Activated naive CD8-positive, alpha-beta T cell (primary cell): ENCODE data around the gene ODAD3.
"Not testable (repeated sequence)": the region's sequence is repeated elsewhere in the genome, so short reads cannot be mapped to it uniquely, and the experiment has no call there.

Experiments
- H3K27ac Mint-ChIP-seq: one replicate; pipeline ENCODE4 v1.8.0; 2021; ENCODE audit warnings: mixed read lengths
- H3K27me3 Mint-ChIP-seq: one replicate; pipeline ENCODE4 v1.8.0; 2021; ENCODE audit warnings: mixed read lengths
- H3K36me3 Mint-ChIP-seq: one replicate; pipeline ENCODE4 v1.8.0; 2021; ENCODE audit warnings: mixed read lengths
- H3K4me1 Mint-ChIP-seq: one replicate; pipeline ENCODE4 v1.8.0; 2021; ENCODE audit warnings: low read depth, mixed read lengths
- H3K4me3 Mint-ChIP-seq: one replicate; pipeline ENCODE4 v1.8.0; 2021; ENCODE audit warnings: mild to moderate bottlenecking, mixed read lengths
- H3K9me3 Mint-ChIP-seq: one replicate; pipeline ENCODE4 v1.8.0; 2021; ENCODE audit warnings: low read depth, mixed read lengths

Gene ODAD3

DNA sequence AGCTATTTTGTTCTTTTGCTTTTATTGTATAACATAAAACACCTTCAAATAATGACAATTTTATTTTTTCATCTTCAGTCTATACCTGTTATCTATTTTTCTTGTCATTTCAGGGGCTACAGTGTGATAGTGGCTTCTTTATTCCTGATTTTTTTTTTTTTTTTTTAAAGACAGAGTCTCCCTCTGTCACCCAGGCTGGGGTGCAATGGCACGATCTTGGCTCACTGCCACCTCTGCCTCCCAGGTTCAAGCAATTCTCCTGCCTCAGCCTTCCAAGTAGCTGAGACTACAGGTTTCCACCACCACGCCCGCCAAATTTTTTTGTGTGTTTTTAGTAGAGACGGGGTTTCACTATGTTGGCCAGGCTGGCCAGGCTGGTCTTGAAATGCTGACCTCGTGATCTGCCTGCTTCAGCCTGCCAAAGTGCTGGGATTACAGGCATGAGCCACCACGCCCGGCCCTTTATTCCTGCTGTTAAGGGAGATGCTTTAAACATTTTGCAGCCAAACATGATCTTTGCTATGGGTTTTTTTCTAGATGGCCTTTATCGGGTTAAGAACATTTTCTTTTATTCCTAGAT lies 33.4 kb upstream of the ODAD3 start:
- H3K4me1 Mint-ChIP-seq, H3K9me3 Mint-ChIP-seq, H3K27ac Mint-ChIP-seq, H3K27me3 Mint-ChIP-seq, H3K4me3 Mint-ChIP-seq, H3K36me3 Mint-ChIP-seq: not testable (repeated sequence)

DNA sequence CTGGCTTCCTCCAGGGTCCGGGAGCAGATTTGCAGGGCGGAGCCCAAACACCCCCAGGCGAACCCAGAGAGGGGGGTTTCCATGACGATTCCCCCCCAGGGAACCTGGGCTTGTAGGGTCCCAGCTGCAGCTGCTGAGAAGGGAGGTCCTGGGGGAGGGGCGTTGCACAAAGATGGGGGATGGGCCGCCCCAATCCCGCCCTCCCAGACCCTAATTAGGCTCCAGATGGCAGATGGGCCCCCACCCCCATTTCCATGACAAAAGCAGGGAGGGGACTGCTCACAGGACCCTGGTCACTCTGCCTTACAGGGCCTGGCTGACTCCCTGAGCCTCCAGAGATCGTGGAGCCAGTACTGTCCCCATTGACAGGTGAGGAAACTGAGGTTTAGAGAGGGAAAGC lies 30.7 kb upstream of the ODAD3 start:
- no peak overlapping the region for H3K4me3 Mint-ChIP-seq
- H3K36me3 Mint-ChIP-seq: no peaks in the 10 kb centered on the region
- no peaks in the 10 kb centered on the region for H3K4me1 Mint-ChIP-seq
- H3K9me3 Mint-ChIP-seq: no peaks in the 10 kb centered on the region
- peaks cover under 1% of the 10 kb centered on the region for H3K27me3 Mint-ChIP-seq
- H3K27ac Mint-ChIP-seq: no peak overlapping the region

DNA sequence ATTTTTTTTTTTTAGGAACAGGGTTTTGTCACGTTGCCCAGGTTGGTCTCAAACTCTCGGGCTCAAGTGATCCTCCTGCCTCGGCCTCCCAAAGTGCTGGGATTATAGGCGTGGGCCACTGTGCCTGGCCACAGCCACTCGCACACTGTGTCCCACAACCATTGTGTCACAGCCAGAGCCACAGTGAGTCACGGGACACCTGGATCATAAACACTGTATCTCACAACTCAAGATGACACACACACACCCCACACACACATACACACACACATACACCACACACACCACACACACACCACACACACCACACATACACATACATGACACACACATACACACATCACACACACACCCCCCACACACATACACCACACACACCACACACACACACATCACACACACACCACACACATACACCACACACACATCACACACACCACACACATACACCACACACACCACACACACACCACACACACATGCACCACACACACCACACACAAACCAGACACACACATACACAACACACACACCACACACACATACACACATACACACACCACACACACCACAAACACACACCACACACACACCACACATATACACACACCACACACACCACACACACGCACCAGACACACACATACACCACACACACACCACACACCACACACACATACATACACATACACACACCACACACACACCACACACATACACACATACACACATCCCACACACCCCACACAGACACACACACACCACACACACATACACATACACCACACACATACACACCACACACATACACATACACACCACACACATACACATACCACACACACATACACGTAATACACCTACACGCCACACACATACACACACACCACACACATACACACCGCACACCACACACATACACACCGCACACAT lies 29.7 kb upstream of the ODAD3 start:
- Mint-ChIP-seq H3K9me3 (no peaks in the 10 kb centered on the region), H3K27ac (no peak overlapping the region), H3K4me1 (no peaks in the 10 kb centered on the region), H3K4me3 (no peak overlapping the region), H3K36me3 (no peaks in the 10 kb centered on the region), H3K27me3 (peaks cover 8% of the 10 kb centered on the region)

DNA sequence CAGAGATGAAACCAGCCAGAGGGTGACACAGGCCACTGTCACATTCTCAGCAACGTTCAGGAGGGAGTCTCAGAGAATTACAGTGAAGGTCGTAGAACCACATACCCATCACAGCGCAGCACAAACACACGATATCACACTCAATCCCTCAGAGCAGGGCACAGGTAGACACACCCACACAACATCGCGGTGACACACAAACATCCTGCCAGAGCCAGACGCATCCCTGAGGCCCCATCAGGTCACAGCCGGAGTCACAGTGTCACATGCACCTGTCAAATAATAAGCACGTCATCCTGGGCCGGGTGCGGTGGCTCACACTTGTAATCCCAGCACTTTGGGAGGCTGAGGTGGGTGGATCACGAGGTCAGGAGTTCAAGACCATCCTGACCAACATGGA lies 28.5 kb upstream of the ODAD3 start:
- Mint-ChIP-seq H3K4me1 (no peaks in the 10 kb centered on the region), H3K4me3 (no peak overlapping the region), H3K27ac (no peak overlapping the region), H3K27me3 (peaks cover 8% of the 10 kb centered on the region), H3K36me3 (no peaks in the 10 kb centered on the region), H3K9me3 (no peaks in the 10 kb centered on the region)

DNA sequence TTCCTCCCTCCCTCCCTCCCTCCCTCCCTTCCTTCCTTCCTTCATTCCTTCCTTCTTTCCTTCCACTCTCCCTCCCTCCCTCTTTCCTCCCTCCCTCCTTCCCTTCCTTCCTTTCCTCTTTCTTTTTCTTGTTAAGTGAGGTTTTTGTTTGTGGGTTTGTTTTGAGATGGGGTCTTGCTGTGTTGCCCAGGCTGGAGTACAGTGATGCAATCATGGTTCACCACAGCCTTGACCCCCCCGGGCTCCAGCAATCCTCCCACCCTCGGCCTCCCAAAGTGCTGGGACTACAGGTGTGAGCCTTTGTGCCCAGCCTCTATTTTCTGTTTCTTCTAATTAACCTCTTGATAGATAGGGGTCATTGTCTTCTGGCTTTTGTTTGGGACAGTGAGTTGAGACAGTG lies 26.5 kb upstream of the ODAD3 start:
- peaks cover 8% of the 10 kb centered on the region for H3K27me3 Mint-ChIP-seq
- no peaks in the 10 kb centered on the region for H3K9me3 Mint-ChIP-seq
- no peaks in the 10 kb centered on the region for H3K4me1 Mint-ChIP-seq
- no peak overlapping the region for H3K27ac Mint-ChIP-seq
- H3K36me3 Mint-ChIP-seq: no peaks in the 10 kb centered on the region
- no peak overlapping the region for H3K4me3 Mint-ChIP-seq

DNA sequence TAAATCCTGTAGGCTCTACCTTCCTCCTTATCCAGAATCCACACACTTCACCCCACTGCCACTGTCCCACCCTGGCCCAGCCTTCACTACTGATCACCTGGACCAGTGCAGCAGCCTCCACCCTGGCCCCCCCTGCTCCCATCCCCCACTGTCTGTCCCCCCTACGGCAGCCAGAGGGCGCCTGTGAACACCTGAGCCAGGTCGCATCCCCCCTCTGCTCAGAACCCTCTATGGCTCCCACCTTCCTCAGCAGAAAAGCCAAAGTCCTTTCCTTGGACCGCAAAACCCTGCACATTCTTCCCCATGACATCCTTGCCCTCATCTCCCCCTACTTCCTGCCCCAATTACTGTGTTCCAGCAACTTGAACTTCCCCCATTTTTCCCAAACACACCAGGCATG lies 25.3 kb upstream of the ODAD3 start:
- Mint-ChIP-seq H3K9me3 (no peaks in the 10 kb centered on the region), H3K36me3 (no peaks in the 10 kb centered on the region), H3K4me3 (no peak overlapping the region), H3K27me3 (peaks cover 8% of the 10 kb centered on the region), H3K27ac (no peak overlapping the region), H3K4me1 (no peaks in the 10 kb centered on the region)

DNA sequence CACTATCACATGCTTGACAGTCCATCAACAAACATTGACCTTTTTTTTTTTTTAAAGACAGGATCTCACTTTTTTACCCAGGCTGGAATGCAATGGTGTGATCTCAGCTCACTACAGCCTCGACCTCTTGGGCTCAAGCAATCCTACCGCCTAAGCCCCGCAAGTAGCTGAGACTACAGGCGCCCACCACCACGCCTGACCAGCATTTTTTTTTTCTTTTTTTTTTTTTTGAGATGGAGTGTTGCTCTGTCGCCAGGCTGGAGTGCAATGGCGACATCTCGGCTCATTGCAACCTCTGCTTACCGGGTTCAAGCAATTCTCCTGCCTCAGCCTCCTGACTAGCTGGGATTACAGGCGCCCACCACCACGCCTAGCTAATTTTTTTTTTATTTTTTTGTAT lies 24.0 kb upstream of the ODAD3 start:
- H3K4me3 Mint-ChIP-seq, H3K27ac Mint-ChIP-seq, H3K9me3 Mint-ChIP-seq, H3K4me1 Mint-ChIP-seq, H3K27me3 Mint-ChIP-seq, H3K36me3 Mint-ChIP-seq: not testable (repeated sequence)

DNA sequence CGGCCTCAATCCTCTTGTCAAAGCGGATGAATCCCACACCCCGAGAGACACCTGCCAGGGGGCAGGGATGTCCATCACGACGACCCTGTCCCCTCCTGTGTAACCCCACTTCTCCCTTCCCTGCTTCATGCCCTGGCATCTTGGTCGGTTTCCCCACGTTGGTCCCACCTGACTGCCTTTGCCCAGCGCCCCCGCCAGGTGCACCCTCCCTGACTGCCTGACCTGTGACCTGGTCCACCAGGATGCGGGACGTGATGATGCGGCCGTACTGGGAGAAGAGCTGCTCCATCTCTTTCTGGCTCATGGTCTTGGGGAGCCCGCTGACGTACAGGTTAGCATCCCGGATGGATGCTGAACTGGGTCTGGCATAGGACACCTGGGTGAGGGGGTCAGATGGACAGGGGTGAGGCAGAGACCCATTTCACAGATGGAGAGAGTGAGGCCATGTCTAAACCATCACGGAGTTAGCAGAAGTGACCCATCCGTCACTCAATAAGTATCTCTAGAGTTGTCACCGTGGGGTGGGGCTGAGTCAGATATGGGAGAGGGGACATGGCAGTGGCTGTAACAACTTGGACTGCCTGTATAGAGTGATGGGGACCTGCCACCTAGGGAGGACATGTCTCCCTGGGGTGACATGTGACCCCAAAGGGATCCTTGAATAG lies 23.4 kb upstream of the ODAD3 start:
- H3K27me3 Mint-ChIP-seq: peaks cover 8% of the 10 kb centered on the region
- H3K4me1 Mint-ChIP-seq: no peaks in the 10 kb centered on the region
- H3K36me3 Mint-ChIP-seq: no peaks in the 10 kb centered on the region
- no peak overlapping the region for H3K27ac Mint-ChIP-seq
- H3K9me3 Mint-ChIP-seq: no peaks in the 10 kb centered on the region
- no peak overlapping the region for H3K4me3 Mint-ChIP-seq

DNA sequence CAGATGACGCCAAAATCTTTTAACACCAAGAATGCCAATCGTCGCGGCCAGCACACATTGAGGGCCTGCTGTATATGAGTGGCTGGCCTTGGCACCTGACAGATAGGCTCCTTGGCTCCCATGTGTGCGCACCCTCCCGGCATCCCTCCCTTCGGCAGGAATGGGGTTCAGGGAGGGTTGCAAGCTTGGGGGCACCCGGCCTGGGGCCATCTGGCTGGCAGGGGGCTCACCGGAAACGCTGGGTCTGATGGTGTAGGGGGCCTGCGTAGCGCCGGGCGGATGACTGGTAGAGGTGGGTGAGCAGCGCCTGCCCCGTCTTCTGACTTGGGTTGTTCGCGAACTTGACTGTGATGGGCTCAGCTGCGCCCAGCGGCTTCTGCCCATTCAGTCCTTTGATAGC lies 22.9 kb upstream of the ODAD3 start:
- Mint-ChIP-seq H3K9me3 (no peaks in the 10 kb centered on the region), H3K36me3 (no peaks in the 10 kb centered on the region), H3K4me3 (no peak overlapping the region), H3K4me1 (no peaks in the 10 kb centered on the region), H3K27ac (no peak overlapping the region), H3K27me3 (peaks cover 8% of the 10 kb centered on the region)

DNA sequence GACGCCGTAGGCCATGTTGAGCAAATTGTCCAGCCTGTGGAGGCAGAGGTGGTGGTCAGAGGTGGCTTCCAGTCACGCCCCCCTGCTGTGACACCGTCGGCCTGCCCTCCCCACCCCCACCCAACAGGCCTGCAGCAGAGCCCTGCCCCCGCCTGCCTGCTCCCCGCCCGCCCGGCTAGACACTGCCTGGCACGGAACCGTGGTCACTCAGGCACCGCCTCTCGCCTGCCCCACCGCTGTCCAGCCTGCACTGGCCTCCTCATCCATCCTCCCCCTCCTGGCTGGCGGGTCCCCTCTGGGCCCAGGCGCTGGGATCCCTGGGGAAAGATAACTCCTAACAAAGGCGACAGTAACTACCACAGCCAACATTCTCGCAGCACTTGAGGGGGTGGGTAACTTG lies 22.2 kb upstream of the ODAD3 start:
- H3K36me3 Mint-ChIP-seq: no peaks in the 10 kb centered on the region
- H3K9me3 Mint-ChIP-seq: no peaks in the 10 kb centered on the region
- no peak overlapping the region for H3K4me3 Mint-ChIP-seq
- peaks cover 8% of the 10 kb centered on the region for H3K27me3 Mint-ChIP-seq
- no peaks in the 10 kb centered on the region for H3K4me1 Mint-ChIP-seq
- H3K27ac Mint-ChIP-seq: no peak overlapping the region

DNA sequence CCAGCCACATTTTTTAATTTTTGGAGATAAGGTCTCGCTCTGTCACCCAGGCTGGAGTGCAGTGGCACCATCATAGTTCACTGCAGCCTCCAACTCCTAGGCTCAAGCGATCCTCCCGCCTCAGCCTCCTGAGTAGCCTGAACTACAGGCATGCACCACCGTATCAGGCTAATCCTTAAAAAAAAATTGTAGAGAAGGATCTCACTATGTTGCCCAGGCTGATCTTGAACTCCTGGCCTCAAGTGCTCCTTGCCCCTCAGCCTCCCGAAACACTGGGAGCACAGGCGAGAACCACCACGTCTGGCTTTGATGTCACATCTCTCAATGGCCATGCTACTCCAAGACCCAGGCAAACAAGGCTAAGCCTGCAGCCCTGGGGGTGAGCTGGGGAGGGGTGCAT lies 21.7 kb upstream of the ODAD3 start:
- Mint-ChIP-seq H3K9me3 (no peaks in the 10 kb centered on the region), H3K4me1 (no peaks in the 10 kb centered on the region), H3K27ac (no peak overlapping the region), H3K27me3 (peaks cover 8% of the 10 kb centered on the region), H3K36me3 (no peaks in the 10 kb centered on the region), H3K4me3 (no peak overlapping the region)

DNA sequence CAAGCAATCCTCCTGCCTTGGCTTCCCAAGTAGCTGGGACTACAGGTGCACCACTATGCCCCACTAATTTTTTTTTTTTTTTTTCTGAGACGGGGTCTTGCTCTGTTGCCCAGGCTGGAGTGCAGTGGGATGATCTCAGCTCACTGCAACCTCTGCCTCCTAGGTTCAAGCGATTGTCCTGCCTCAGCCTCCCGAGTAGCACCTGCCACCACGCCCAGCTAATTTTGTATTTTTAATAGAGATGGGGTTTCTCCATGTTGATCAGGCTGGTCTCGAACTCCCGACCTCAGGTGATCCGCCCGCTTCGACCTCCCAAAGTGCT lies 20.3 kb upstream of the ODAD3 start:
- H3K27me3 Mint-ChIP-seq: not testable (repeated sequence)

DNA sequence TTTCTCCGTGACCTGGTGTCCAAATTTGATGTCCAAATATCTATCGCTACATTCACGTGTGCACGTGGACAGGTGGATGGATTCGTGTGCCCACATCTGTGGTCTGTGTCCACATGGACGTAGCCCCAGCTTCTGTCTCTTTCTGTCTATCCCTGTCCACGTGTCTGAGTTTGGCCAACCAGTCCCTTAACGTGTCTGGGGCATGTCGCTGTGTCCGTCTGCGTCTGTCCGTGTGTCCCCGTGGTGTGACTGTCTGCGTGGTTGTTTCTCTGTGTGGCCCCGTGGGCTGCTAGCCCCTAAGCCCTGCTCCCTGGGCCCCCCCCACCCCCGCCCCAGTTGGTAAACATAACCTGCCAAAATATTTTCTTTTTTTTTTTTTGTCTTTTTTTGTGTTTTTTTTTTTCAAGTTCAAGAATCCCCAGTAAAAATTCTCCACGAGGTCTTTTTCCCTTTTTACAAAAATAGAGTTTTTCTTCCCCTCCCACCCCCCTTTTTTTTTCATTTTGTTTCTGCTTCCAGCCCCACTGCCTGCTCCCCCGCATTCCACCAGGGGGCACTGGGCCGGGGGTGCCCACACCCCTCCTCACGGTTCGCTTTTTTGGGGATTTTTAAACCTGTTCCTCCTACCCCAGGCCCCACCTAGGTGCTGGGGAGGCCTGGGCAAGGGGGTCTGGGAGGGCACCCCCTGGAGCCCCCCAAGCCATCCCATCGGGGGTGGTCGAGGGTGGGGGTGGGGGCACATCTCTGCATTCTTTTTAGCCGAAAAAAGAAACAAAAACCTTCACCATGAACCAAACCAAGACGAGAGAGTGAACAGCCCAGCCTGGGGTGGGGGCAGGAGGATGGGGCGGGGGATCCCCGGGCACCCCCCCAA lies 18.8 kb upstream of the ODAD3 start:
- Mint-ChIP-seq H3K27ac (no peak overlapping the region), H3K9me3 (no peaks in the 10 kb centered on the region), H3K36me3 (no peaks in the 10 kb centered on the region), H3K27me3 (no peaks in the 10 kb centered on the region), H3K4me3 (no peak overlapping the region), H3K4me1 (no peaks in the 10 kb centered on the region)

More for the DNA sequence above, 20.3 kb upstream of the ODAD3 start:
- H3K36me3 Mint-ChIP-seq, H3K4me1 Mint-ChIP-seq, H3K9me3 Mint-ChIP-seq, H3K27ac Mint-ChIP-seq, H3K4me3 Mint-ChIP-seq: not testable (repeated sequence)

DNA sequence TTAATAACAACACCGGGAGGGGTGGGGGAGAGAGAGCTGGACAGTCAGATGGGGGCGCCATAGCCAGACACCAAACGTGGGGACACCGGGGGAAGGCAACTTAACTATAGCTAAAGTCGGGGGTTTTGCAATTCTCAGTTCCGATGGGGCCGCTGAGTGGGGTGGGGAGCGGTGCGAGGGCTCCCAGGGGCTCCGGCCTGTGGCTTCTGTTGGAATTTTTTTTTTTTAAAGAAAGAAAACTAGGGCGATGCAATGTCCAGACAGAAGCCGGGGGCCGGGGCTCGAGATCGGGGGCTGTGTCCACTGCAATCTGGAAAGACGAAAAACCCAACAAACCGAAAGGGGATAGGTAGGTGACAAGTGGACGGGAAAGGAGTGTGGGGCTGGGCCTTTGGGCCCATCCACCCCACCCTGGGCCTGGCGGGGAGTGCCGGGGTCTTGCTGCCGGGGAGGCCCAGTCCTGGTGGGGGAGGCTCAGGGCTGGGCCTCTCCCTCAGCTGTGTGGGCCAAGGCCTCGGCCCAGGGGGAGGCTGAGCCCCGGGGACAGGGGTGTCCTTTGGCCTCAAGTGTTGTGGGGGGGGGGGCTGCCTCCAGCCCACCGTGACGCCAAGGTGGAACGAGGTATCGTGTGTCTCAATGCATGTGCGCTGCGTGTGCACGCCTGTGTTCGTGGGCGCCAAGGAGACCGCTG lies 17.8 kb upstream of the ODAD3 start:
- no peaks in the 10 kb centered on the region for H3K9me3 Mint-ChIP-seq
- H3K27ac Mint-ChIP-seq: no peak overlapping the region
- H3K27me3 Mint-ChIP-seq: no peaks in the 10 kb centered on the region
- no peaks in the 10 kb centered on the region for H3K36me3 Mint-ChIP-seq
- H3K4me1 Mint-ChIP-seq: no peaks in the 10 kb centered on the region
- no peak overlapping the region for H3K4me3 Mint-ChIP-seq
